ENCODE measurements around the gene METTL21A.

METTL21A gene

DNA sequence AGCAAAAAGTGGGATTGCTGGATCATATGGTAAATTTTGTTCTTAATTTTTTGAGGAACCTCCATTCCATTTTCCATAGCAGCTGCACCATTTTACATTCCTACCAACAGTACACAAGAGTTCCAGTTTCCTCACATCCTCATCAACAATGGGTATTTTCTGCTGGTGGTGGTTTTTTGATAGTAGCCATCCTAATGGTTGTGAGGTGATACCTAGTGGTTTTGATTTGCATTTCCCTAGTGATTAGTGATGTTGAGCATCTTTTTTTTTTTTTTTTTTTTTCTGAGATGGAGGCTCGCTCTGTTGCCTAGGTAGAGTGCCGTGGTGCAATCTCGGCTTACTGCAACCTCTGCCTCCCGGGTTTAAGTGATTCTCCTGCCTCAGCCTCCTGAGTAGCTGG is 30.5 kb downstream of the METTL21A start:
- no peak overlapping the region for H3K4me3 ChIP-seq (replicated peaks in 1 of 2; ENCODE audit: low read depth in 2 of 2, low read length in 2 of 2)
- no peak for DNase-seq (ENCODE audit: low read depth in 2 of 2)
- TF ChIP-seq, protein P1, sequence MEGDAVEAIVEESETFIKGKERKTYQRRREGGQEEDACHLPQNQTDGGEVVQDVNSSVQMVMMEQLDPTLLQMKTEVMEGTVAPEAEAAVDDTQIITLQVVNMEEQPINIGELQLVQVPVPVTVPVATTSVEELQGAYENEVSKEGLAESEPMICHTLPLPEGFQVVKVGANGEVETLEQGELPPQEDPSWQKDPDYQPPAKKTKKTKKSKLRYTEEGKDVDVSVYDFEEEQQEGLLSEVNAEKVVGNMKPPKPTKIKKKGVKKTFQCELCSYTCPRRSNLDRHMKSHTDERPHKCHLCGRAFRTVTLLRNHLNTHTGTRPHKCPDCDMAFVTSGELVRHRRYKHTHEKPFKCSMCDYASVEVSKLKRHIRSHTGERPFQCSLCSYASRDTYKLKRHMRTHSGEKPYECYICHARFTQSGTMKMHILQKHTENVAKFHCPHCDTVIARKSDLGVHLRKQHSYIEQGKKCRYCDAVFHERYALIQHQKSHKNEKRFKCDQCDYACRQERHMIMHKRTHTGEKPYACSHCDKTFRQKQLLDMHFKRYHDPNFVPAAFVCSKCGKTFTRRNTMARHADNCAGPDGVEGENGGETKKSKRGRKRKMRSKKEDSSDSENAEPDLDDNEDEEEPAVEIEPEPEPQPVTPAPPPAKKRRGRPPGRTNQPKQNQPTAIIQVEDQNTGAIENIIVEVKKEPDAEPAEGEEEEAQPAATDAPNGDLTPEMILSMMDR (IDR thresholded peaks at IDR 0.05; ENCODE audit: low read depth, low read length), result no peak

DNA sequence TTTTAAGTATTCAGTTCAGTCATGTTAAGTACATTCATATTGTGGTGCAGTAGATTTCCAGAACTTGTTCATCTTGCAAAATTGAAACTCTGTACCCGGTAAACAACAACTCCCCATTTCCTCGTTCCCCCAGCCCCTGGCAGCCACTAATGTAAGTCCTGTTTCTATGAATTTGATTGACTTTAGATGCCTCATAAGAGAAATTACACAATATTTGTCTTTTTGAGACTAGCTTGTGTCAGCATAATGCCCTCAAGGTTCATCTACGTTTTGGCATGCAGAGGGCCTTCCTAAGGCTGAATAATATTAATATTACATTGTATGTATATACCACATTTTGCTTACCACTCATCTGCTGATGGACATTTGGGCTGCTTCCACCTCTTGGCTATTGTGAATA is 30.9 kb downstream of the METTL21A start:
- no peak overlapping the region for H3K4me3 ChIP-seq (replicated peaks in 1 of 2; ENCODE audit: low read depth in 2 of 2, low read length in 2 of 2)
- no peak for DNase-seq (ENCODE audit: low read depth in 2 of 2)
- TF ChIP-seq, protein P1 (IDR thresholded peaks at IDR 0.05; ENCODE audit: low read depth, low read length), result no peak

DNA sequence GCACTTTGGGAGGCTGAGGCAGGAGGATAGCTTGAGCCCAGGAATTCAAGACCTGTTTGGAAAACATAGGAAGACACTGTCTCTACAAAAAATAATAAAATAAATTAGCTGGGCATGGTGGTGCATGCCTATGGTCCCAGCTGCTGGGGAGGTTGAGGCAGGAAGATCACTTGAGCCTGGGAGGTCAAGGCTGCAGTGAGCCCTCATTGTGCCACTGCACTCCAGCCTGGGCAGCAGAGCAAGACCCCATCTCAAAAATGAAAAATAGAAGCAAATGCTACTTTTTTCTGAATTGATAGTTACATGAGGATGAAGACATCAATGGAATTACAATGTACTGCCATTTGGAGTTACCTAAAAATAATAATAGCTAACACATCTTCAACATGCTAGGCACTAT is 31.9 kb downstream of the METTL21A start:
- no peak overlapping the region for H3K4me3 ChIP-seq (replicated peaks in 1 of 2; ENCODE audit: low read depth in 2 of 2, low read length in 2 of 2)
- DNase-seq (ENCODE audit: low read depth in 2 of 2), result no peak
- TF ChIP-seq, protein P1 (IDR thresholded peaks at IDR 0.05; ENCODE audit: low read depth, low read length), result no peak

DNA sequence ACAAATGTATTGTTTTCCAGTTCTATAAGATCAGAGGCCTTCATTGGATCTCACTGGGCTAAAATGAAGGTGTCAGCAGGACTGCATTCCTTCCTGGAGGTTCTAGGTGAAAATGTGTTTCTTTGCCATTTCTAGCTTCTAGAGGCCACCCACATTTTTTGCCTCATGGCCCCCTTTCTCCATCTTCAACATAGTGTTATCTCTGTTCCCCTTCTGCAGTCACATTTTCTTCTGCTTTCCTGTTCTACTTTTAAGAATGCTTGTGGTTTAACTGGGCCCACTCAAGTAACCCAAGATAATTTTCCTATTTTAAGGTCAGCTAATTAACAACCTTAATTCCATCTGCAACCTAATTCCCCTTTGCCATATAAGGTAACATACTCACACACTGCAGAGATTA is 36.1 kb downstream of the METTL21A start:
- H3K4me3 ChIP-seq (replicated peaks in 1 of 2; ENCODE audit: low read depth in 2 of 2, low read length in 2 of 2), result no peak overlapping the region
- DNase-seq (ENCODE audit: low read depth in 2 of 2), result no peak
- TF ChIP-seq, protein P1 (IDR thresholded peaks at IDR 0.05; ENCODE audit: low read depth, low read length), result no peak

DNA sequence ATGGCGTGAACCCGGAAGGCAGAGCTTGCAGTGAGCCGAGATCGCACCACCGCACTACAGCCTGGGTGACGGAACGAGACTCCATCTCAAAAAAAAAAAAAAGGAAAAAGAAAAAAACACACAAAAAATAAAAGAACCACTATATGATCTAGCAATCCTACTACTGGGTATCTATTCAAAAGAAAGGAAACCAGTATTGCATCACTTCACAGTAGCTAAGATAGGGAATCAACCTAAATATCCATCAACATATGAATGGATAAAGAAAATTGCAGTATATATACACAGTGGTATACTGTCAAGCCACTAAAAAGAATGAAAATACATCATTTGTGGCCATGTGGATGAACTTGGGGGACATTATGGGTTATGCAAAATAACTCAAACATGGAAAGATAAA is 37.9 kb downstream of the METTL21A start:
- TF ChIP-seq, protein P1 (IDR thresholded peaks at IDR 0.05; ENCODE audit: low read depth, low read length), result no peak
- no peak overlapping the region for H3K4me3 ChIP-seq (replicated peaks in 1 of 2; ENCODE audit: low read depth in 2 of 2, low read length in 2 of 2)
- no peak for DNase-seq (ENCODE audit: low read depth in 2 of 2)

DNA sequence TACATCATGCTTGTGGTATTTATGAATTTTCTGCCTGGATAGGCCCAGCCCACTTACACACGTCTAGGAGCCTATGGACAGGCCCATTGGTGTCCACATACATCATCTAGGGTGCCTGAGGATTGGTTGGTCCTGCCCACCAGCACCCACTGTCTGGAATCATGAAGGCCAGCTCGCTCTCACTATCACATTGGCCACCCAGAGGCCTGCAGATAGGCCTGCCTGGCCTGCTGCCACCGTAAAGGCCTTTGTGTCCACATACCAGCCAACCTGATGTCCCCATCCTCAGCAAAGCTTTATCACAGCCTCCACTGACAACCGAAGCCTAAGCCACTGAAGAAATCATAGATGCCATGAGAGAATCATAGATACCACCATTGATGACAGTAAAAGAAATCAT is 40.2 kb downstream of the METTL21A start:
- H3K4me3 ChIP-seq (replicated peaks in 1 of 2; ENCODE audit: low read depth in 2 of 2, low read length in 2 of 2), result no peak overlapping the region
- DNase-seq (ENCODE audit: low read depth in 2 of 2), result no peak
- TF ChIP-seq, protein P1 (IDR thresholded peaks at IDR 0.05; ENCODE audit: low read depth, low read length), result no peak

DNA sequence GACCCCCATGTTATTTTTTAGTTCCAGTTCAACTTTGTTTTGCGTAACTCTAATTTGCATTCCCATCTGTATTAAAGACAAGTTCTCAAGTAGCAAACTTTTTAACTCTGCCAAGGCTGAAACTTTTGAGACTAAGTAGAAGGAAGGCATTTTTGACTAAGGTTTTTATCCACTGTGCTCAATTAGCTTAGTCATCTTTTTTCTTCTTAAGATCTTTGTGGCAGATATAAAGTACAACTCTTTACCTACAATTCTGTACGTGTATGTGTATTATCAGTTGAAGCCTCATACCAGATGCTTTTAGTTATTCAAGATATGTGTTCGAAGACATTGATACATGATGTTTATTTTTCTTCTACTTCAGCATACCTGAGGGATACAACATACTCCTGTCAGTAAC is 53.8 kb downstream of the METTL21A start:
- DNase-seq (ENCODE audit: low read depth in 2 of 2), result no peak
- TF ChIP-seq, protein P1 (IDR thresholded peaks at IDR 0.05; ENCODE audit: low read depth, low read length), result no peak
- H3K4me3 ChIP-seq (replicated peaks in 1 of 2; ENCODE audit: low read depth in 2 of 2, low read length in 2 of 2), result no peak overlapping the region
